Keratinocyte (primary cell): Measurements from ENCODE around the gene PPP2R5E. TPM values are rescaled to one million over a fixed set of nuclear protein-coding genes. Genes with fewer than 3 reads are reported as not detected.

Source experiments
- DNase-seq: peaks from one replicate; pipeline ENCODE4 v3.0.0-alpha.2; 2011; ENCODE audit warnings: low read depth, missing footprints, low spot score
- FAIRE-seq: peaks from 2 replicates; lab custom pipeline; 2011; peaks lifted over from hg19 to GRCh38; lab: Jason Lieb, UNC
- H2AFZ ChIP-seq: 2 replicates; pipeline ENCODE4 v1.6.0; 2012; ENCODE audit warnings: low read length, control low read depth, inconsistent platforms; ENCODE audit not compliant: control insufficient read depth
- H3K27ac ChIP-seq: 2 replicates; pipeline ENCODE4 v1.5.1; 2011; ENCODE audit warnings: low read length; ENCODE audit not compliant: control insufficient read depth, insufficient read depth
- H3K27me3 ChIP-seq: 3 replicates; pipeline ENCODE4 v1.6.0; 2011; ENCODE audit warnings: low read length; ENCODE audit not compliant: control insufficient read depth, insufficient read depth; ENCODE audit errors: extremely low read depth
- H3K36me3 ChIP-seq, 2 experiments: 2 replicates in 1 of 2; 3 replicates in 1 of 2; pipeline ENCODE4 v1.5.1; 2011; ENCODE audit warnings: low read length in 2 of 2, mild to moderate bottlenecking in 1 of 2; ENCODE audit not compliant: control insufficient read depth in 2 of 2, insufficient read depth in 2 of 2; ENCODE audit errors: extremely low read depth in 1 of 2
- H3K4me1 ChIP-seq: 3 replicates; pipeline ENCODE4 v1.5.1; 2011; ENCODE audit warnings: low read length; ENCODE audit not compliant: control insufficient read depth, insufficient read depth; ENCODE audit errors: extremely low read depth
- H3K4me2 ChIP-seq: 3 replicates; pipeline ENCODE4 v1.6.0; 2011; ENCODE audit warnings: low read depth, low read length; ENCODE audit not compliant: control insufficient read depth, insufficient read depth; ENCODE audit errors: extremely low read depth
- H3K4me3 ChIP-seq, 3 experiments: fragments of 200-600 bp in 1 of 3; sonication (generic) in 1 of 3; 2 replicates in 2 of 3; 3 replicates in 1 of 3; pipeline ENCODE4 v1.5.1; 2011 to 2016; ENCODE audit warnings: low read length in 3 of 3, mild to moderate bottlenecking in 3 of 3, control low read depth in 2 of 3, inconsistent platforms in 1 of 3, low read depth in 1 of 3, mixed read lengths in 1 of 3, mixed run types in 1 of 3, moderate library complexity in 1 of 3; ENCODE audit not compliant: control insufficient read depth in 2 of 3, insufficient read depth in 2 of 3; ENCODE audit errors: extremely low read depth in 1 of 3
- H3K79me2 ChIP-seq: 2 replicates; pipeline ENCODE4 v1.6.0; 2012; ENCODE audit warnings: low read length; ENCODE audit not compliant: control insufficient read depth, insufficient read depth
- H3K9ac ChIP-seq: 3 replicates; pipeline ENCODE4 v1.6.0; 2011; ENCODE audit warnings: low read length; ENCODE audit not compliant: control insufficient read depth, insufficient read depth; ENCODE audit errors: extremely low read depth
- H3K9me1 ChIP-seq: 3 replicates; pipeline ENCODE4 v1.6.0; 2011; ENCODE audit warnings: low read length; ENCODE audit not compliant: control insufficient read depth, insufficient read depth; ENCODE audit errors: extremely low read depth
- H3K9me3 ChIP-seq: 2 replicates; pipeline ENCODE4 v1.5.1; 2012; ENCODE audit warnings: low read depth, low read length; ENCODE audit not compliant: control insufficient read depth
- H4K20me1 ChIP-seq: 3 replicates; pipeline ENCODE4 v1.6.0; 2011; ENCODE audit warnings: low read length; ENCODE audit not compliant: control insufficient read depth, insufficient read depth; ENCODE audit errors: extremely low read depth
- CTCF ChIP-seq, 3 experiments: IDR thresholded peaks in 1 of 3; conservative IDR thresholded peaks in 1 of 3; optimal IDR thresholded peaks in 1 of 3; 2 replicates in 2 of 3; 3 replicates in 1 of 3; pipeline versions ENCODE3 to v1.5.1; 2011; ENCODE audit warnings: low read length in 3 of 3, mild to moderate bottlenecking in 3 of 3, moderate library complexity in 2 of 3, control low read depth in 1 of 3, inconsistent platforms in 1 of 3; ENCODE audit not compliant: insufficient read depth in 2 of 3; ENCODE audit errors: extremely low read depth in 1 of 3
- EZH2 ChIP-seq: IDR thresholded peaks from one replicate; pipeline ENCODE4 v1.6.1; 2012; ENCODE audit warnings: inconsistent platforms, mild to moderate bottlenecking, low read length, moderate library complexity
- dilution Hi-C: fragments of 300-500 bp; cut with MboI; formaldehyde crosslinking; loops from one replicate; pipeline ENCODE4 v1.7.0; 2020; ENCODE audit warnings: low sequenced_read_pairs; ENCODE audit not compliant: extremely low pct_ligation_motif_present
- polyA plus RNA-seq, 5 experiments: library from polyadenylated mRNA; depleted of rRNA in 3 of 5; stranded (reverse) in 3 of 5; stranded (forward) in 1 of 5; unstranded in 1 of 5; fragments of >200 nt; gene quantifications; 1 replicate in 1 of 5; 2 replicates in 3 of 5; 3 replicates in 1 of 5; pipeline versions ENCODE4 v1.2.1 to v1.2.3, GENCODE V29; 2011 to 2012; ENCODE audit warnings: missing spikeins in 2 of 5, low read depth in 1 of 5, low replicate concordance in 1 of 5

The PPP2R5E gene
- polyA plus RNA-seq, 1 donor (not counting 4 experiments of a cell fraction or from before 2014, with no cell fraction given): 22.7 TPM

GRCh38 chr14:63545431-63545830 lies 2.3 kb upstream of the PPP2R5E start:
- Histone ChIP-seq H3K4me3 (no peak overlapping the region), H3K9me1 (no peaks in the 10 kb centered on the region), H4K20me1 (no peaks in the 10 kb centered on the region), H3K27ac (no peak overlapping the region), H3K9ac (no peak overlapping the region), H3K9me3 (no peaks in the 10 kb centered on the region), H2AFZ (no peak overlapping the region), H3K79me2 (peaks cover 24% of the 10 kb centered on the region), H3K27me3 (no peaks in the 10 kb centered on the region), H3K36me3 (no peaks in the 10 kb centered on the region), H3K4me1 (peaks cover 6% of the 10 kb centered on the region), H3K4me2 (no peak overlapping the region)
- DNase-seq (no peak), FAIRE-seq (no peak)
- no peak for TF ChIP-seq EZH2
- TF ChIP-seq CTCF (optimal IDR thresholded peaks at IDR 0.05 in 1 of 3, IDR thresholded peaks at IDR 0.05 in 1 of 3, conservative IDR thresholded peaks at IDR 0.05 in 1 of 3; ENCODE audit: extremely low read depth in 1 of 3, insufficient read depth in 2 of 3, low read length in 3 of 3): no peak
- dilution Hi-C loops: no loop called here

- Histone ChIP-seq H4K20me1 (no peaks in the 10 kb centered on the region), H3K79me2 (peaks cover 30% of the 10 kb centered on the region), H3K9ac (no peak overlapping the region), H2AFZ (no peak overlapping the region), H3K27ac (no peak overlapping the region), H3K4me2 (peak overlapping the region; percentile 80), H3K36me3 (peaks cover 0 to under 1% of the 10 kb centered on the region in 2 experiments), H3K27me3 (no peaks in the 10 kb centered on the region), H3K4me3 (peak overlapping the region in 1 of 3 experiments; percentile 79), H3K4me1 (peaks cover 6% of the 10 kb centered on the region), H3K9me1 (no peaks in the 10 kb centered on the region), H3K9me3 (no peaks in the 10 kb centered on the region)
- DNase-seq (no peak), FAIRE-seq (peak; percentile 5)
- dilution Hi-C loops: no loop called here
- TF ChIP-seq EZH2 (no peak), CTCF (optimal IDR thresholded peaks at IDR 0.05 in 1 of 3, IDR thresholded peaks at IDR 0.05 in 1 of 3, conservative IDR thresholded peaks at IDR 0.05 in 1 of 3; ENCODE audit: extremely low read depth in 1 of 3, insufficient read depth in 2 of 3, low read length in 3 of 3) (peak; percentile 12 to 53 (median 28))
These were observed 1.6 kb upstream of the PPP2R5E start for GRCh38 chr14:63544591-63545299.
